ENCODE measurements around the gene POLR2B.

POLR2B gene

GRCh38 chr4:56999751-57000150 is 21.1 kb downstream of the POLR2B start:
- H3K4me3 ChIP-seq (ENCODE audit: low read depth, low read length): no peak overlapping the region
- CTCF ChIA-PET: interaction anchor here (0.9 kb wide), 1 partner anchor 12 kb away, joined by 3 read pairs; no protein-coding TSS in a partner anchor
- TF ChIP-seq CTCF (IDR thresholded peaks at IDR 0.05; ENCODE audit: insufficient read depth, low read length, missing control alignments): no peak
- POLR2A ChIA-PET: no interaction called here
- DNase-seq (ENCODE audit: low read depth, low spot score): no peak

DNA sequence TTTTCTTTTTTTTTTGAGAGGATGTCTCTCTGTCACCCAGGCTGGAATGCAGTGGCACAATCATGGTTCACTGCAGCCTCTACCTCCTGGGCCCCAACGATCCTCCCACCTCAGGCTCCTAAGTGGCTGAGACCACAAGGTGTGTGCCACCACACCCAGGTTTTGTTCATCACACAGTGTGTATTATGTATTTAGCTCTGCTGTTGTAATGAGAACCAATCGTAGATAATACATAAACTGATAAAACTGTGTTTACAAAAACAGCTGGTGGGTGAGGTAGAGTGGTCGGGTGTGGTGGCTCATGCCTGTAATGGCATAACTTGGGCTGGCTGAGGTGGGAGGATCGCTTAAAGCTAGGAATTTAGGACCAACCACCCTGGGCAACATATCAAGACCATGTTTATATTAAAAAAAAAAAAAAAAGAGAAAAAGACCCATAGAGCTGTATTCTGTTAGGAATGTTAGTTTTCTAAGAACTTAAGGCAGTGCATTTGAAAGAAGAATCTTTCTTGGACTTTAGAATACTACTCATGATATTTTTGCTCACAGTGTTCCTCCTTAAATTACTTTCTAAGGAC is 34.9 kb downstream of the POLR2B start:
- ChIA-PET POLR2A (interaction anchor here (0.8 kb wide), 1 partner anchor 10 kb away, joined by 3 read pairs; no protein-coding TSS in a partner anchor), CTCF (interaction anchor here (1.7 kb wide), 1 partner anchor 8 kb away, joined by 4 read pairs; no protein-coding TSS in a partner anchor)
- no peak overlapping the region for H3K4me3 ChIP-seq (ENCODE audit: low read depth, low read length)
- TF ChIP-seq CTCF (IDR thresholded peaks at IDR 0.05; ENCODE audit: insufficient read depth, low read length, missing control alignments): no peak
- no peak for DNase-seq (ENCODE audit: low read depth, low spot score)

DNA sequence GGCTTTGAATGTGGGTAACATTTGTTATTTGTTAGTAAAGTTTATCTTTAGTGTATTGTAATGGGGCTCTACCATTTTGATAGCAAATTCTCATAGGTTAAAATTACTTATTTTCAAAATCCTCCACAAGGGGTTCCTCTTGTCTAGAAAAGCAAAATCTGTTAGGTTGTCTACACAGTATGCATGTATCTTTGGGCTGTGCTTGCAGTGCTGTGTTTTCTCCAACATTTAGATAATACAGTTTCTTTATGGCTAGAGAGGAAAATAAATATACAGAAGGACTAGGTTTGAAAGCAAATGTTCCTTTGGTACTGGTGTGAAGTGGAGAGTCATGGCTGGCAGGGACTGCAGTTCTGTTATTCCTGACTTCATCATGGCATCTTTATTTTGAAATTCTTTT is 40.3 kb downstream of the POLR2B start:
- ChIA-PET POLR2A (interaction anchor here (1.1 kb wide), 1 partner anchor 62 kb away, joined by 3 read pairs; no protein-coding TSS in a partner anchor), CTCF (no interaction called here)
- no peak for DNase-seq (ENCODE audit: low read depth, low spot score)
- H3K4me3 ChIP-seq (ENCODE audit: low read depth, low read length): no peak overlapping the region
- TF ChIP-seq CTCF (IDR thresholded peaks at IDR 0.05; ENCODE audit: insufficient read depth, low read length, missing control alignments): no peak

DNA sequence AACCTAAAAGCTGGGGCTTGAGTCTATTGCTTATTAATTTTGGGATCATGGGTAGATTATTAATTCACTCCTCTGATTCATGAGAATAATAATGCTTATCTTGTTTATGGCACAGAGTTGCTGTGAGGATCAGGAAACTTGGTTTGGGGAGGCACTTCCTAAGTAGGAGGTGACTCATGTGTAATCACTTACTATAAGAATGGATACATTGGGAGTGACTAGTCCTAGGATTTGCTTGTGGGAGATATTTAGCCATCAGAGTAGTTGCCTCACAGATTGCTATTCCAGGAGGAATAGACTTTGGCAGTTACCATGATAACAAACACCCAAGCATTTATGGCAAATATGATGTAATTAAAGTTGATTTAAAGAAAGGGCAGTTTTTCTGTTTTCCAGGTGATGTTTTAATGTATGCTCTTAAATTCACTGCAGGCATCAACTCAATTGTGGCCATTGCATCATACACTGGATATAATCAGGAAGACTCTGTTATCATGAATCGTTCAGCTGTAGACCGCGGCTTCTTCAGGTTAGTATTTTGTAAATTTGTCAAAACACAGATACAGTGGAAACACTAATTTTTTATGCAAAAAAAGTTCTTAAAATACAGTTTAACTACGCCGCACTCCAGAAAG is 41.9 kb downstream of the POLR2B start:
- POLR2A ChIA-PET: interaction anchor here (0.7 kb wide), 1 partner anchor 50 kb away, joined by 3 read pairs; no protein-coding TSS in a partner anchor
- CTCF ChIA-PET: no interaction called here
- TF ChIP-seq CTCF (IDR thresholded peaks at IDR 0.05; ENCODE audit: insufficient read depth, low read length, missing control alignments): no peak
- DNase-seq (ENCODE audit: low read depth, low spot score): peak; percentile 78
- no peak overlapping the region for H3K4me3 ChIP-seq (ENCODE audit: low read depth, low read length)

GRCh38 chr4:57023104-57023503 is 44.4 kb downstream of the POLR2B start:
- POLR2A ChIA-PET: interaction anchor here (1.0 to 1.2 kb wide), 2 partner anchors 43 to 125 kb away, joined by 3 to 4 read pairs; no protein-coding TSS in a partner anchor
- TF ChIP-seq CTCF (IDR thresholded peaks at IDR 0.05; ENCODE audit: insufficient read depth, low read length, missing control alignments): no peak
- CTCF ChIA-PET: interaction anchor here (0.8 to 3.8 kb wide), 3 partner anchors 15 to 140 kb away, joined by 4 to 14 read pairs (median 12); no protein-coding TSS in a partner anchor
- no peak overlapping the region for H3K4me3 ChIP-seq (ENCODE audit: low read depth, low read length)
- peak; percentile 88 for DNase-seq (ENCODE audit: low read depth, low spot score)

DNA sequence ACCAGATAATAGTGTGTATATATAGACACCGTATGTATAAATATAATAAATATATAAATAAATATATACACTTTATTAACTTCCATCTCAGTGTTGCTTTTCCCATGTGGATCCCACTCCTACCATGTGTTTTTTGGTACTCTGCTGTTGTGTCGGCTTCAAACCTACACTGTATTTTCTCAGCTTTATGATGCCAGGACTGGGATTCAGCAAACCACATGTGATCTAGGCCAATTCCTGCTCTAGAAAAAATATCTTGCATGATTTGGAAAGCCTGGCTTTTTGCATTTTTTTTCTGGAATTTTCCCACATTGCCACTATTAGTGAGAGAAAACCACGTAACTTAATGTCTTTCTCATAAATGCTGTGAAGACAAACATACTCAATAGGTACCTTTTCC is 55.8 kb downstream of the POLR2B start:
- no peak for TF ChIP-seq CTCF (IDR thresholded peaks at IDR 0.05; ENCODE audit: insufficient read depth, low read length, missing control alignments)
- POLR2A ChIA-PET: no interaction called here
- CTCF ChIA-PET: interaction anchor here (0.5 to 2.5 kb wide), 5 partner anchors 17 to 129 kb away, joined by 3 to 28 read pairs (median 4); no protein-coding TSS in a partner anchor

More for the DNA sequence above, 55.8 kb downstream of the POLR2B start:
- DNase-seq (ENCODE audit: low read depth, low spot score): no peak
- no peak overlapping the region for H3K4me3 ChIP-seq (ENCODE audit: low read depth, low read length)

Data from AG04449 (cell line).